K562 (cell line): ENCODE data around the gene H2BK1.

Experiments used
- CBFB ChIP-seq: sonication (generic); formaldehyde crosslinking; IDR thresholded peaks from 2 replicates; pipeline ENCODE4 v1.4.0; 2020; ENCODE audit warnings: mild to moderate bottlenecking, missing genetic modification reagents
- CBX8 ChIP-seq: fragments of 200-600 bp; sonication (generic); IDR thresholded peaks from 2 replicates; pipeline ENCODE4 v1.6.1; 2012; ENCODE audit warnings: borderline replicate concordance, mixed run types, low read depth, mild to moderate bottlenecking, moderate library complexity, mixed read lengths, low read length, control low read depth, inconsistent platforms; ENCODE audit not compliant: poor library complexity, severe bottlenecking; ENCODE audit errors: extremely low read depth
- CTCF ChIP-seq, 3 experiments: IDR thresholded peaks in 2 of 3; conservative IDR thresholded peaks in 1 of 3; 2 replicates each; pipeline ENCODE4 v1.5.1; 2011 to 2012; ENCODE audit warnings: low read length in 3 of 3, mild to moderate bottlenecking in 3 of 3, control low read depth in 2 of 3, improper control_type of control experiment in 1 of 3, inconsistent platforms in 1 of 3, low read depth in 1 of 3, mixed read lengths in 1 of 3, moderate library complexity in 1 of 3; ENCODE audit not compliant: insufficient read depth in 2 of 3
- DNMT1 ChIP-seq: fragments of 450-650 bp; IDR thresholded peaks from 2 replicates; pipeline ENCODE4 v1.6.1; 2016; ENCODE audit warnings: antibody characterized with exemption, mild to moderate bottlenecking
- POLR2A ChIP-seq: fragments of 450-650 bp; conservative IDR thresholded peaks from 2 replicates; pipeline ENCODE4 v1.6.1; 2016
- PTBP1 ChIP-seq: fragments of 200-400 bp; formaldehyde crosslinking; IDR thresholded peaks from 2 replicates; pipeline ENCODE4 v1.6.1; 2017; ENCODE audit warnings: low read depth, low read length
- TEAD1 ChIP-seq, 2 experiments: fragments of 450-650 bp in 1 of 2; sonication (generic) in 1 of 2; formaldehyde crosslinking; IDR thresholded peaks; 2 replicates each; pipeline versions ENCODE4 v1.4.0 to v1.8.0; 2020 to 2022; ENCODE audit warnings: mild to moderate bottlenecking in 2 of 2, missing genetic modification reagents in 1 of 2
- THAP12 ChIP-seq: fragments of 250-450 bp; sonication (Bioruptor Pico); IDR thresholded peaks from 2 replicates; pipeline ENCODE4 v1.9.0; 2021; ENCODE audit warnings: mild to moderate bottlenecking, inconsistent platforms
- YBX1 ChIP-seq: fragments of 450-650 bp; IDR thresholded peaks from 2 replicates; pipeline ENCODE4 v1.7.1; 2016; ENCODE audit warnings: mild to moderate bottlenecking
- ZBTB26 ChIP-seq: fragments of 450-650 bp; formaldehyde crosslinking; IDR thresholded peaks from 2 replicates; pipeline ENCODE4 v1.4.0; 2022; ENCODE audit warnings: missing genetic modification characterization
- ZNF232 ChIP-seq: sonication (generic); formaldehyde crosslinking; IDR thresholded peaks from 2 replicates; pipeline ENCODE4 v1.8.0; 2022; ENCODE audit warnings: mild to moderate bottlenecking, missing genetic modification reagents
- ZNF518B ChIP-seq: fragments of 250-450 bp; sonication (Bioruptor Pico); IDR thresholded peaks from 2 replicates; pipeline ENCODE4 v1.5.0; 2021; ENCODE audit warnings: mild to moderate bottlenecking, moderate library complexity
- ZNF76 ChIP-seq: fragments of 250-450 bp; sonication (Bioruptor Pico); IDR thresholded peaks from 2 replicates; pipeline ENCODE4 v1.4.0; 2020; ENCODE audit warnings: mild to moderate bottlenecking, moderate library complexity, borderline replicate concordance

- no peak for TF ChIP-seq THAP12 (CRISPR knock-in tag)
- TF ChIP-seq CTCF (IDR thresholded peaks at IDR 0.05 in 2 of 3, conservative IDR thresholded peaks at IDR 0.05 in 1 of 3; ENCODE audit: insufficient read depth in 2 of 3, low read depth in 1 of 3, low read length in 3 of 3) = no peak
- TF ChIP-seq CBX8 = no peak
- no peak for TF ChIP-seq TEAD1 (CRISPR knock-in tag; IDR thresholded peaks at IDR 0.05)
- no peak for TF ChIP-seq ZNF76 (CRISPR knock-in tag)
- no peak for TF ChIP-seq POLR2A
- no peak for TF ChIP-seq ZNF518B (CRISPR knock-in tag)
- no peak for TF ChIP-seq ZBTB26
- TF ChIP-seq CBFB = no peak
- no peak for TF ChIP-seq YBX1
- TF ChIP-seq DNMT1 = no peak
- TF ChIP-seq PTBP1 = no peak
- no peak for TF ChIP-seq ZNF232 (CRISPR knock-in tag)
Measured at GRCh38 chr7:151201751-151202150, 8.5 kb downstream of the H2BK1 start.
